HEK293 (cell line): ENCODE data around the gene TXNDC9.

Experiments
- EGR2 ChIP-seq: fragments of 450-650 bp; formaldehyde crosslinking; IDR thresholded peaks from 2 replicates; pipeline ENCODE4 v1.5.1; 2016; ENCODE audit warnings: low read depth, missing biosample characterization, missing genetic modification characterization
- GLI4 ChIP-seq: fragments of 450-650 bp; formaldehyde crosslinking; IDR thresholded peaks from 2 replicates; pipeline ENCODE4 v1.5.1; 2016; ENCODE audit warnings: missing biosample characterization, missing genetic modification characterization
- KLF10 ChIP-seq: fragments of 450-650 bp; IDR thresholded peaks from 2 replicates; pipeline ENCODE4 v1.5.1; 2018; ENCODE audit warnings: missing biosample characterization, mild to moderate bottlenecking, missing genetic modification characterization
- KLF8 ChIP-seq: fragments of 450-650 bp; formaldehyde crosslinking; IDR thresholded peaks from 2 replicates; pipeline ENCODE4 v1.5.1; 2016; ENCODE audit warnings: missing biosample characterization, missing genetic modification characterization
- OVOL3 ChIP-seq: fragments of 450-650 bp; formaldehyde crosslinking; IDR thresholded peaks from 2 replicates; pipeline ENCODE4 v1.5.1; 2016; ENCODE audit warnings: missing biosample characterization, missing genetic modification characterization
- RBAK ChIP-seq: fragments of 450-650 bp; formaldehyde crosslinking; IDR thresholded peaks from 2 replicates; pipeline ENCODE4 v1.5.1; 2016; ENCODE audit warnings: missing biosample characterization, missing genetic modification characterization
- REPIN1 ChIP-seq: fragments of 450-650 bp; formaldehyde crosslinking; IDR thresholded peaks from 2 replicates; pipeline ENCODE4 v1.5.1; 2017; ENCODE audit warnings: missing biosample characterization, missing genetic modification characterization, low read depth
- SETDB1 ChIP-seq: IDR thresholded peaks from one replicate; pipeline ENCODE4 v1.6.1; 2017; ENCODE audit warnings: mild to moderate bottlenecking, low read length, moderate library complexity, mixed read lengths; ENCODE audit not compliant: insufficient read length
- TCF7L2 ChIP-seq: IDR thresholded peaks from 2 replicates; pipeline ENCODE4 v1.6.1; 2011; ENCODE audit warnings: low read depth, mild to moderate bottlenecking, inconsistent platforms, low read length, moderate library complexity, borderline replicate concordance
- TSHZ1 ChIP-seq: fragments of 450-650 bp; formaldehyde crosslinking; IDR thresholded peaks from 2 replicates; pipeline ENCODE4 v1.5.1; 2016; ENCODE audit warnings: missing biosample characterization, missing genetic modification characterization, borderline replicate concordance
- ZBTB1 ChIP-seq: fragments of 450-650 bp; formaldehyde crosslinking; IDR thresholded peaks from 2 replicates; pipeline ENCODE4 v1.5.1; 2016; ENCODE audit warnings: missing biosample characterization, missing genetic modification characterization
- ZNF133 ChIP-seq: fragments of 450-650 bp; formaldehyde crosslinking; IDR thresholded peaks from 2 replicates; pipeline ENCODE4 v1.5.1; 2016; ENCODE audit warnings: missing biosample characterization, missing genetic modification characterization
- ZNF214 ChIP-seq: fragments of 450-650 bp; formaldehyde crosslinking; IDR thresholded peaks from 2 replicates; pipeline ENCODE4 v1.5.1; 2017; ENCODE audit warnings: missing biosample characterization, mild to moderate bottlenecking, missing genetic modification characterization, borderline replicate concordance
- ZNF292 ChIP-seq: fragments of 450-650 bp; formaldehyde crosslinking; IDR thresholded peaks from 2 replicates; pipeline ENCODE4 v1.5.1; 2016; ENCODE audit warnings: low read depth, missing biosample characterization, missing genetic modification characterization, borderline replicate concordance
- ZNF354C ChIP-seq: fragments of 450-650 bp; formaldehyde crosslinking; IDR thresholded peaks from 2 replicates; pipeline ENCODE4 v1.5.1; 2016; ENCODE audit warnings: missing biosample characterization, missing genetic modification characterization, low read depth, borderline replicate concordance
- ZNF416 ChIP-seq: fragments of 450-650 bp; formaldehyde crosslinking; IDR thresholded peaks from 2 replicates; pipeline ENCODE4 v1.5.1; 2016; ENCODE audit warnings: missing biosample characterization, missing genetic modification characterization
- ZNF510 ChIP-seq: fragments of 450-650 bp; formaldehyde crosslinking; IDR thresholded peaks from 2 replicates; pipeline ENCODE4 v1.5.1; 2018; ENCODE audit warnings: mild to moderate bottlenecking, missing genetic modification characterization, missing biosample characterization; ENCODE audit not compliant: insufficient replicate concordance
- ZNF555 ChIP-seq: fragments of 450-650 bp; formaldehyde crosslinking; conservative IDR thresholded peaks from 2 replicates; pipeline ENCODE4 v1.5.1; 2017; ENCODE audit warnings: missing biosample characterization, mild to moderate bottlenecking, missing genetic modification characterization, inconsistent platforms
- ZNF560 ChIP-seq: fragments of 450-650 bp; formaldehyde crosslinking; IDR thresholded peaks from 2 replicates; pipeline ENCODE4 v1.5.1; 2017; ENCODE audit warnings: missing biosample characterization, missing genetic modification characterization, borderline replicate concordance
- ZNF626 ChIP-seq: fragments of 450-650 bp; sonication (Bioruptor Pico); formaldehyde crosslinking; IDR thresholded peaks from 2 replicates; pipeline ENCODE4 v1.5.1; 2018; ENCODE audit warnings: missing biosample characterization, missing genetic modification characterization, inconsistent platforms
- ZNF791 ChIP-seq: fragments of 450-650 bp; formaldehyde crosslinking; IDR thresholded peaks from 2 replicates; pipeline ENCODE4 v1.5.1; 2016; ENCODE audit warnings: missing biosample characterization, missing genetic modification characterization
- TF ChIP-seq, protein P1 (sequence below): fragments of 450-650 bp; formaldehyde crosslinking; IDR thresholded peaks from 2 replicates; pipeline ENCODE4 v1.5.1; 2016; ENCODE audit warnings: missing biosample characterization, missing genetic modification characterization
- TF ChIP-seq, protein P2 (sequence below): fragments of 450-650 bp; formaldehyde crosslinking; IDR thresholded peaks from 2 replicates; pipeline ENCODE4 v1.5.1; 2016; ENCODE audit warnings: missing biosample characterization, missing genetic modification characterization
- TF ChIP-seq, protein P3 (sequence below): fragments of 450-650 bp; formaldehyde crosslinking; IDR thresholded peaks from 2 replicates; pipeline ENCODE4 v1.5.1; 2016; ENCODE audit warnings: missing biosample characterization, missing genetic modification characterization
- TF ChIP-seq, protein P4 (sequence below): fragments of 450-650 bp; formaldehyde crosslinking; IDR thresholded peaks from 2 replicates; pipeline ENCODE4 v1.5.1; 2016; ENCODE audit warnings: missing biosample characterization, missing genetic modification characterization

TXNDC9 gene

GRCh38 chr2:99335911-99336803 is at the start of gene TXNDC9 (continued):
- no peak for TF ChIP-seq ZNF510
- no peak for TF ChIP-seq EGR2 (tag by site-specific recombination)
- TF ChIP-seq RBAK = no peak
- peak; percentile 24; the same call in 1 of the 2 replicates for TF ChIP-seq TCF7L2
- no peak for TF ChIP-seq ZNF416 (tag by site-specific recombination)
- no peak for TF ChIP-seq TSHZ1 (tag by site-specific recombination)
- TF ChIP-seq KLF8 = peak; percentile 73; the same call in 1 of the 2 replicates
- no peak for TF ChIP-seq ZNF354C (tag by site-specific recombination)
- TF ChIP-seq, protein P1, sequence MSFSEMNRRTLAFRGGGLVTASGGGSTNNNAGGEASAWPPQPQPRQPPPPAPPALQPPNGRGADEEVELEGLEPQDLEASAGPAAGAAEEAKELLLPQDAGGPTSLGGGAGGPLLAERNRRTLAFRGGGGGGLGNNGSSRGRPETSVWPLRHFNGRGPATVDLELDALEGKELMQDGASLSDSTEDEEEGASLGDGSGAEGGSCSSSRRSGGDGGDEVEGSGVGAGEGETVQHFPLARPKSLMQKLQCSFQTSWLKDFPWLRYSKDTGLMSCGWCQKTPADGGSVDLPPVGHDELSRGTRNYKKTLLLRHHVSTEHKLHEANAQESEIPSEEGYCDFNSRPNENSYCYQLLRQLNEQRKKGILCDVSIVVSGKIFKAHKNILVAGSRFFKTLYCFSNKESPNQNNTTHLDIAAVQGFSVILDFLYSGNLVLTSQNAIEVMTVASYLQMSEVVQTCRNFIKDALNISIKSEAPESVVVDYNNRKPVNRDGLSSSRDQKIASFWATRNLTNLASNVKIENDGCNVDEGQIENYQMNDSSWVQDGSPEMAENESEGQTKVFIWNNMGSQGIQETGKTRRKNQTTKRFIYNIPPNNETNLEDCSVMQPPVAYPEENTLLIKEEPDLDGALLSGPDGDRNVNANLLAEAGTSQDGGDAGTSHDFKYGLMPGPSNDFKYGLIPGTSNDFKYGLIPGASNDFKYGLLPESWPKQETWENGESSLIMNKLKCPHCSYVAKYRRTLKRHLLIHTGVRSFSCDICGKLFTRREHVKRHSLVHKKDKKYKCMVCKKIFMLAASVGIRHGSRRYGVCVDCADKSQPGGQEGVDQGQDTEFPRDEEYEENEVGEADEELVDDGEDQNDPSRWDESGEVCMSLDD (tag by site-specific recombination) = no peak
- TF ChIP-seq REPIN1 (tag by site-specific recombination) = no peak
- TF ChIP-seq, protein P2, sequence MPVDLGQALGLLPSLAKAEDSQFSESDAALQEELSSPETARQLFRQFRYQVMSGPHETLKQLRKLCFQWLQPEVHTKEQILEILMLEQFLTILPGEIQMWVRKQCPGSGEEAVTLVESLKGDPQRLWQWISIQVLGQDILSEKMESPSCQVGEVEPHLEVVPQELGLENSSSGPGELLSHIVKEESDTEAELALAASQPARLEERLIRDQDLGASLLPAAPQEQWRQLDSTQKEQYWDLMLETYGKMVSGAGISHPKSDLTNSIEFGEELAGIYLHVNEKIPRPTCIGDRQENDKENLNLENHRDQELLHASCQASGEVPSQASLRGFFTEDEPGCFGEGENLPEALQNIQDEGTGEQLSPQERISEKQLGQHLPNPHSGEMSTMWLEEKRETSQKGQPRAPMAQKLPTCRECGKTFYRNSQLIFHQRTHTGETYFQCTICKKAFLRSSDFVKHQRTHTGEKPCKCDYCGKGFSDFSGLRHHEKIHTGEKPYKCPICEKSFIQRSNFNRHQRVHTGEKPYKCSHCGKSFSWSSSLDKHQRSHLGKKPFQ (tag by site-specific recombination) = no peak
- no peak for TF ChIP-seq ZNF555 (tag by site-specific recombination)
- no peak for TF ChIP-seq ZNF791
- no peak for TF ChIP-seq ZNF626
- TF ChIP-seq, protein P3, sequence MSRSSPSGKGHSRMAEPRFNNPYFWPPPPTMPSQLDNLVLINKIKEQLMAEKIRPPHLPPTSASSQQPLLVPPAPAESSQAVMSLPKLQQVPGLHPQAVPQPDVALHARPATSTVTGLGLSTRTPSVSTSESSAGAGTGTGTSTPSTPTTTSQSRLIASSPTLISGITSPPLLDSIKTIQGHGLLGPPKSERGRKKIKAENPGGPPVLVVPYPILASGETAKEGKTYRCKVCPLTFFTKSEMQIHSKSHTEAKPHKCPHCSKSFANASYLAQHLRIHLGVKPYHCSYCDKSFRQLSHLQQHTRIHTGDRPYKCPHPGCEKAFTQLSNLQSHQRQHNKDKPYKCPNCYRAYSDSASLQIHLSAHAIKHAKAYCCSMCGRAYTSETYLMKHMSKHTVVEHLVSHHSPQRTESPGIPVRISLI (tag by site-specific recombination) = no peak
- TF ChIP-seq, protein P4, sequence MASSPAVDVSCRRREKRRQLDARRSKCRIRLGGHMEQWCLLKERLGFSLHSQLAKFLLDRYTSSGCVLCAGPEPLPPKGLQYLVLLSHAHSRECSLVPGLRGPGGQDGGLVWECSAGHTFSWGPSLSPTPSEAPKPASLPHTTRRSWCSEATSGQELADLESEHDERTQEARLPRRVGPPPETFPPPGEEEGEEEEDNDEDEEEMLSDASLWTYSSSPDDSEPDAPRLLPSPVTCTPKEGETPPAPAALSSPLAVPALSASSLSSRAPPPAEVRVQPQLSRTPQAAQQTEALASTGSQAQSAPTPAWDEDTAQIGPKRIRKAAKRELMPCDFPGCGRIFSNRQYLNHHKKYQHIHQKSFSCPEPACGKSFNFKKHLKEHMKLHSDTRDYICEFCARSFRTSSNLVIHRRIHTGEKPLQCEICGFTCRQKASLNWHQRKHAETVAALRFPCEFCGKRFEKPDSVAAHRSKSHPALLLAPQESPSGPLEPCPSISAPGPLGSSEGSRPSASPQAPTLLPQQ (tag by site-specific recombination) = no peak
- no peak for TF ChIP-seq SETDB1
- TF ChIP-seq ZNF214 (tag by site-specific recombination) = no peak
- TF ChIP-seq GLI4 (tag by site-specific recombination) = no peak
- TF ChIP-seq ZBTB1 = no peak
- no peak for TF ChIP-seq OVOL3
- no peak for TF ChIP-seq ZNF292
- no peak for TF ChIP-seq ZNF133 (tag by site-specific recombination)
- no peak for TF ChIP-seq ZNF560 (tag by site-specific recombination)
- TF ChIP-seq KLF10 (tag by site-specific recombination) = no peak
